ENCODE results near the gene ANKRD27.

Gene ANKRD27

GRCh38 chr19:32555786-32556185 is 119.2 kb downstream of the ANKRD27 start:
- no peak for DNase-seq (ENCODE audit: low spot score)

GRCh38 chr19:32550666-32551065 is 124.3 kb downstream of the ANKRD27 start:
- no peak for DNase-seq (ENCODE audit: low spot score)

All from putamen (tissue), 1 donor.